Breast epithelium (tissue), 4 donors: ENCODE results near the gene HDAC9. TPM values are rescaled to one million over a fixed set of nuclear protein-coding genes. Genes with fewer than 3 reads are reported as not detected.

Experiments used
- DNase-seq, 2 donors: peaks; one replicate each; pipeline ENCODE4 v3.0.0-alpha.2; 2019; ENCODE audit warnings: low spot score in 2 of 2
- H3K27ac ChIP-seq, 2 donors: fragments of 200-600 bp; sonication (generic) in 1 of 2; one replicate each; pipeline ENCODE4 v1.5.1; 2016 to 2019; ENCODE audit warnings: mild to moderate bottlenecking in 1 of 2
- H3K27me3 ChIP-seq, 2 donors: fragments of 200-600 bp; sonication (generic) in 1 of 2; one replicate each; pipeline versions ENCODE4 v1.5.1 to v1.6.0; 2017 to 2019; ENCODE audit warnings: control low read depth in 1 of 2, mild to moderate bottlenecking in 1 of 2
- H3K36me3 ChIP-seq: fragments of 200-600 bp; one replicate; pipeline ENCODE4 v1.5.1; 2019
- H3K4me1 ChIP-seq, 2 donors: fragments of 200-600 bp; sonication (generic); one replicate each; pipeline ENCODE4 v1.5.1; 2016 to 2019; ENCODE audit warnings: control low read depth in 1 of 2
- H3K4me3 ChIP-seq, 3 donors: fragments of 200-600 bp; sonication (generic); 1 replicate in 2 of 3; 2 replicates in 1 of 3; pipeline ENCODE4 v1.5.1; 2016 to 2019; ENCODE audit warnings: mild to moderate bottlenecking in 3 of 3, moderate library complexity in 2 of 3
- H3K9me3 ChIP-seq, 2 donors: fragments of 200-600 bp; sonication (generic) in 1 of 2; one replicate each; pipeline ENCODE4 v1.5.1; 2016 to 2019; ENCODE audit warnings: control low read depth in 1 of 2
- POLR2A ChIP-seq: fragments of 450-650 bp; IDR thresholded peaks from one replicate; pipeline ENCODE4 v1.6.1; 2016; ENCODE audit warnings: antibody characterized with exemption, mild to moderate bottlenecking, moderate library complexity
- POLR2AphosphoS5 ChIP-seq, 3 donors: sonication (generic); formaldehyde crosslinking; IDR thresholded peaks; one replicate each; pipeline ENCODE4 v1.6.1; 2017; ENCODE audit warnings: antibody characterized with exemption in 3 of 3
- intact Hi-C: fragments of 100-400 bp; cut with DNase I; formaldehyde crosslinking; loops from one replicate; pipeline ENCODE4 v1.15.1; 2023; ENCODE audit warnings: low total_unique reads
- total RNA-seq, 3 donors: library from RNA; depleted of rRNA; stranded (reverse); fragments of >200 nt; gene quantifications; one replicate each; pipeline ENCODE4 v1.1.0, GENCODE V29; 2016
- TF ChIP-seq, protein P1 (sequence below), 3 donors: fragments of 450-650 bp; IDR thresholded peaks; one replicate each; pipeline ENCODE4 v1.5.1; 2016 to 2017; ENCODE audit warnings: antibody characterized with exemption in 3 of 3, mild to moderate bottlenecking in 3 of 3, moderate library complexity in 3 of 3

Gene HDAC9
- total RNA-seq, 3 donors from 2014 or later = 7.2 to 27.5 (median 7.3) TPM

DNA sequence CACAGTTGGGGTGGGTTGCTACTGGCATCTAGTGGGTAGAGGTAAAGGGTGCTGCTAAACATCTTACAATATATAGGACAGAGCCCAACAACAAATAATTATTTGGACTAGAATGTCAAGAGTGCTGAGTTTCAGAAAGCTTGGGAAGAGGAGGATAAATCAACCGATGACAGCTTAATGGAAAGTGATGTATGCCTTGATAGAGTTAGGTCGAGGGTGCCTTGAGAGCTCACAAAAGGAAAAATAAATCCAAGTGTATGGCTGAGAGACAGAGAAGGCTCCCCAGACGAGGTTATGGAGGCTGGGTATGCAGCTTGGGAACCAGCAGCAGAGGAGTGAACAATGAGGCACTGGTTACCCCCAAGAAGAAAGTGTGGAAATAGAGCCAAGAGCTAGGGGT, 211.1 kb downstream of the HDAC9 start:
- Histone ChIP-seq H3K9me3 (no peaks in the 10 kb centered on the region), H3K4me3 (no peak overlapping the region), H3K27ac (no peak overlapping the region), H3K36me3 (no peaks in the 10 kb centered on the region), H3K4me1 (no peaks in the 10 kb centered on the region), H3K27me3 (no peaks in the 10 kb centered on the region)
- intact Hi-C loops = no loop called here
- no peak for TF ChIP-seq POLR2A
- no peak for TF ChIP-seq POLR2AphosphoS5 (IDR thresholded peaks at IDR 0.05)
- TF ChIP-seq, protein P1, sequence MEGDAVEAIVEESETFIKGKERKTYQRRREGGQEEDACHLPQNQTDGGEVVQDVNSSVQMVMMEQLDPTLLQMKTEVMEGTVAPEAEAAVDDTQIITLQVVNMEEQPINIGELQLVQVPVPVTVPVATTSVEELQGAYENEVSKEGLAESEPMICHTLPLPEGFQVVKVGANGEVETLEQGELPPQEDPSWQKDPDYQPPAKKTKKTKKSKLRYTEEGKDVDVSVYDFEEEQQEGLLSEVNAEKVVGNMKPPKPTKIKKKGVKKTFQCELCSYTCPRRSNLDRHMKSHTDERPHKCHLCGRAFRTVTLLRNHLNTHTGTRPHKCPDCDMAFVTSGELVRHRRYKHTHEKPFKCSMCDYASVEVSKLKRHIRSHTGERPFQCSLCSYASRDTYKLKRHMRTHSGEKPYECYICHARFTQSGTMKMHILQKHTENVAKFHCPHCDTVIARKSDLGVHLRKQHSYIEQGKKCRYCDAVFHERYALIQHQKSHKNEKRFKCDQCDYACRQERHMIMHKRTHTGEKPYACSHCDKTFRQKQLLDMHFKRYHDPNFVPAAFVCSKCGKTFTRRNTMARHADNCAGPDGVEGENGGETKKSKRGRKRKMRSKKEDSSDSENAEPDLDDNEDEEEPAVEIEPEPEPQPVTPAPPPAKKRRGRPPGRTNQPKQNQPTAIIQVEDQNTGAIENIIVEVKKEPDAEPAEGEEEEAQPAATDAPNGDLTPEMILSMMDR (IDR thresholded peaks at IDR 0.05) = no peak
- no peak for DNase-seq

GRCh38 chr7:18708204-18708603, 212.7 kb downstream of the HDAC9 start:
- no peak for DNase-seq
- H3K27me3 ChIP-seq = no peaks in the 10 kb centered on the region
- intact Hi-C loops = no loop called here
- H3K36me3 ChIP-seq = no peaks in the 10 kb centered on the region
- no peak overlapping the region for H3K27ac ChIP-seq
- no peaks in the 10 kb centered on the region for H3K4me1 ChIP-seq
- no peak for TF ChIP-seq POLR2A
- no peak for TF ChIP-seq POLR2AphosphoS5 (IDR thresholded peaks at IDR 0.05)
- TF ChIP-seq, protein P1 (IDR thresholded peaks at IDR 0.05) = no peak
- H3K9me3 ChIP-seq = no peaks in the 10 kb centered on the region
- H3K4me3 ChIP-seq = no peak overlapping the region

DNA sequence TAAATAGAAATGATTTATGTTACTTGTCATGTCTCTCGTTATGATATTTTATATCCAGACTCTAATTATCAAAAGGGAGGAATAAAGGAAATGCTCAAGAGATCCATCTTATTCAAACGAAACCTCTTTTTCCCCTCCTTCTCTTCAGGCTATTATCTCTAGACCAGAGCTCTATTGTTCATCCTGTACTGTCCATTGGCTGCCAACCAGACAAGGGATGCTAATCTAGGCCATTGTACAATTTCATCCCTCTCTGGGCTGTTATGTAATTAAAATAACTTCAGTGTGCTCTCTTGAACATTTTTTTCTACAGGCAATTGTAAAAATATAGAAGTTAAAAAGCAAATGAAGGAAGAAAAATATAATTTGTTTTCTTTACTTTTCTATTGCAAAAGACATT, 220.4 kb downstream of the HDAC9 start:
- Histone ChIP-seq H3K4me1 (no peaks in the 10 kb centered on the region), H3K9me3 (no peaks in the 10 kb centered on the region), H3K27ac (no peak overlapping the region), H3K27me3 (no peaks in the 10 kb centered on the region), H3K4me3 (no peak overlapping the region), H3K36me3 (no peaks in the 10 kb centered on the region)
- TF ChIP-seq, protein P1 (IDR thresholded peaks at IDR 0.05) = no peak
- no peak for TF ChIP-seq POLR2AphosphoS5 (IDR thresholded peaks at IDR 0.05)
- TF ChIP-seq POLR2A = no peak
- DNase-seq = no peak
- intact Hi-C loops = no loop called here

DNA sequence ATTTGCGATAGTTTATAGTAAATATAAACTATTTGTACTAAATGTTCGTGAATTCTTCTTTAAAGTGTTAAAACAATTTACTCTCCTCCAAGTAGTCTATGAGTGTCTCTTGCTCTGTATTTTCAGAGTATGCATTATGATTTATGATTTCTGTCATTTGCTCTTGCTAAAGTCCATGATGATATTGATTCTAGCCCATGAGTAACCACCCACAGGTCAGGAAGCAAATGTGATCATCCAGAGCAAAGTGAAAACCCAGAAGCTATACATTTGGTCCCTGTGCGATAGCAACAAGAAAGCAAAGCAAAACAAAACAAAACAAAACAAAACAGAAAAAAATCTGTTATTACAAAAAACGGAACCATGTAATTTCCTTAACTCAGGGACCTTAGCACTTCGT, 225.9 kb downstream of the HDAC9 start:
- Histone ChIP-seq H3K4me3 (no peak overlapping the region), H3K4me1 (no peaks in the 10 kb centered on the region), H3K36me3 (no peaks in the 10 kb centered on the region), H3K27ac (no peak overlapping the region), H3K9me3 (no peaks in the 10 kb centered on the region), H3K27me3 (no peaks in the 10 kb centered on the region)
- TF ChIP-seq POLR2AphosphoS5 (IDR thresholded peaks at IDR 0.05) (no peak), POLR2A (no peak)
- TF ChIP-seq, protein P1 (IDR thresholded peaks at IDR 0.05) = no peak
- intact Hi-C loops = no loop called here
- no peak for DNase-seq

GRCh38 chr7:18724318-18724717, 228.8 kb downstream of the HDAC9 start:
- TF ChIP-seq, protein P1 (IDR thresholded peaks at IDR 0.05) = no peak
- no peak for TF ChIP-seq POLR2A
- no peak for TF ChIP-seq POLR2AphosphoS5 (IDR thresholded peaks at IDR 0.05)
- Histone ChIP-seq H3K36me3 (no peaks in the 10 kb centered on the region), H3K4me3 (no peak overlapping the region), H3K4me1 (no peaks in the 10 kb centered on the region), H3K27me3 (no peaks in the 10 kb centered on the region), H3K27ac (no peak overlapping the region), H3K9me3 (no peaks in the 10 kb centered on the region)
- intact Hi-C loops = no loop called here
- DNase-seq = no peak
